Measurements from ENCODE around the gene CCDC154.

Gene CCDC154

DNA sequence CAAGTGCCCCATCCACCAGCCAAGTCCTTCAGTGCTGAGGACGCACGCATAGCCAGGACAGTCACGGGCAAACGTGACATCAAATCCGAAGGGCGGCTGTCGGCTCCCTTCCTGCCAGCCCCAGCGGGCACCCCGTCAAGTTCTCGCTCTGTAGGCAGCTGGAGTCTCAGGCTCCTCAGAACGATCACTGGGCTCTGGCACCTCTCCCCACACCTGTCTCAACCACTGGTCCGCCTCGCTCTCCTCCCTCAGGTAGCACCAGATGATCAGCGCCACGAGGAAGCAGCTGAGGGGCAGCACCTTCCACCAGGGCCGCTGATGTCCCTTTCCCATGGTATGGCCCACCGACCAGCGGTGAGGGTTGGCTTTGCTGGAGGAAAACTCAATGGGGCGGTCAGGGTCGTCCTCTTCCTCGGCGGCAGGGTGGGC, 24.2 kb downstream of the CCDC154 start:
- Histone ChIP-seq H3K27ac (ENCODE audit: low read length) (no peak overlapping the region), H3K9ac (ENCODE audit: low read length) (peak overlapping the region; percentile 76), H3K4me1 (ENCODE audit: control insufficient read depth, low read depth, low read length) (no peaks in the 10 kb centered on the region), H3K36me3 (ENCODE audit: control insufficient read depth, low read depth, low read length) (no peaks in the 10 kb centered on the region), H3K27me3 (ENCODE audit: control insufficient read depth, insufficient read depth, low read length) (no peaks in the 10 kb centered on the region), H3K4me3 (ENCODE audit: low read length) (peak overlapping the region; percentile 79), H3K9me3 (ENCODE audit: control insufficient read depth, low read depth, low read length) (no peaks in the 10 kb centered on the region)

- no peaks in the 10 kb centered on the region for H3K9me3 ChIP-seq (ENCODE audit: control insufficient read depth, low read depth, low read length)
- H3K4me1 ChIP-seq (ENCODE audit: control insufficient read depth, low read depth, low read length) = no peaks in the 10 kb centered on the region
- H3K27me3 ChIP-seq (ENCODE audit: control insufficient read depth, insufficient read depth, low read length) = no peaks in the 10 kb centered on the region
- no peak overlapping the region for H3K27ac ChIP-seq (ENCODE audit: low read length)
- H3K36me3 ChIP-seq (ENCODE audit: control insufficient read depth, low read depth, low read length) = no peaks in the 10 kb centered on the region
- no peak overlapping the region for H3K9ac ChIP-seq (ENCODE audit: low read length)
- no peak overlapping the region for H3K4me3 ChIP-seq (ENCODE audit: low read length)
Observed at GRCh38 chr16:1416521-1416941, 27.8 kb downstream of the CCDC154 start.

GRCh38 chr16:1414532-1415260, 29.7 kb downstream of the CCDC154 start, which contains the start of gene UNKL:
Gene UNKL (minus strand): TSS chr16:1414704. CDS start chr16:1414691, 13 bp downstream.
- H3K4me1 ChIP-seq (ENCODE audit: control insufficient read depth, low read depth, low read length) = no peaks in the 10 kb centered on the region
- H3K27ac ChIP-seq (ENCODE audit: low read length) = no peak within 1 kb of the TSS

GRCh38 chr16:1413684-1414531, 30.4 kb downstream of the CCDC154 start:
- Histone ChIP-seq H3K4me3 (ENCODE audit: low read length) (peak overlapping the region; percentile 68), H3K27me3 (ENCODE audit: control insufficient read depth, insufficient read depth, low read length) (no peaks in the 10 kb centered on the region), H3K27ac (ENCODE audit: low read length) (no peak overlapping the region), H3K9me3 (ENCODE audit: control insufficient read depth, low read depth, low read length) (no peaks in the 10 kb centered on the region), H3K4me1 (ENCODE audit: control insufficient read depth, low read depth, low read length) (no peaks in the 10 kb centered on the region), H3K9ac (ENCODE audit: low read length) (peak overlapping the region; percentile 22), H3K36me3 (ENCODE audit: control insufficient read depth, low read depth, low read length) (no peaks in the 10 kb centered on the region)

More at GRCh38 chr16:1414532-1415260, 29.7 kb downstream of the CCDC154 start, which contains the start of gene UNKL:
- Histone ChIP-seq H3K9ac (ENCODE audit: low read length) (peak within 1 kb of the TSS; percentile 22), H3K36me3 (ENCODE audit: control insufficient read depth, low read depth, low read length) (no peaks in the 10 kb centered on the region), H3K9me3 (ENCODE audit: control insufficient read depth, low read depth, low read length) (no peaks in the 10 kb centered on the region), H3K27me3 (ENCODE audit: control insufficient read depth, insufficient read depth, low read length) (no peaks in the 10 kb centered on the region), H3K4me3 (ENCODE audit: low read length) (peak within 1 kb of the TSS; percentile 68)

DNA sequence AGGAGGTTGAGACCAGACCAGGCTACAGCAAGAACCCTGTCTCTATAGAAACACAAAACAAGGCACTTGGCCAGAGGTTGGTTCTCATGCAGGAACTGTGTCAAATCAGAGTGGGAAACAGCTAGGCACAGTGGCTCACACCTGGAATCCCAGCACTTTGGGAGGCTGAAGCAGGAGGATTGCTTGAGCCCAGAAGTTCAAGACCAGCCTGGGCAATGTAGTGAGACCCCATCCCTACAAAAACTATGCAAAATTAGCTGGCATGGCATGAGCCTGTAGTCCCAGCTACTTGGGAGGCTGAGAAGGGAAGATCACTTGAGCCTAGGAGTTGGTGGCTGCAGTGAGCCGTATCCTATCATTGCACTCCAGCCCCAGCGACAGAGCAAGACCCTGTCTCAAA, 31.5 kb downstream of the CCDC154 start:
- H3K27me3 ChIP-seq (ENCODE audit: control insufficient read depth, insufficient read depth, low read length) = no peaks in the 10 kb centered on the region
- H3K9ac ChIP-seq (ENCODE audit: low read length) = no peak overlapping the region
- no peaks in the 10 kb centered on the region for H3K36me3 ChIP-seq (ENCODE audit: control insufficient read depth, low read depth, low read length)
- H3K4me3 ChIP-seq (ENCODE audit: low read length) = no peak overlapping the region
- no peaks in the 10 kb centered on the region for H3K9me3 ChIP-seq (ENCODE audit: control insufficient read depth, low read depth, low read length)
- H3K27ac ChIP-seq (ENCODE audit: low read length) = no peak overlapping the region
- H3K4me1 ChIP-seq (ENCODE audit: control insufficient read depth, low read depth, low read length) = no peaks in the 10 kb centered on the region

DNA sequence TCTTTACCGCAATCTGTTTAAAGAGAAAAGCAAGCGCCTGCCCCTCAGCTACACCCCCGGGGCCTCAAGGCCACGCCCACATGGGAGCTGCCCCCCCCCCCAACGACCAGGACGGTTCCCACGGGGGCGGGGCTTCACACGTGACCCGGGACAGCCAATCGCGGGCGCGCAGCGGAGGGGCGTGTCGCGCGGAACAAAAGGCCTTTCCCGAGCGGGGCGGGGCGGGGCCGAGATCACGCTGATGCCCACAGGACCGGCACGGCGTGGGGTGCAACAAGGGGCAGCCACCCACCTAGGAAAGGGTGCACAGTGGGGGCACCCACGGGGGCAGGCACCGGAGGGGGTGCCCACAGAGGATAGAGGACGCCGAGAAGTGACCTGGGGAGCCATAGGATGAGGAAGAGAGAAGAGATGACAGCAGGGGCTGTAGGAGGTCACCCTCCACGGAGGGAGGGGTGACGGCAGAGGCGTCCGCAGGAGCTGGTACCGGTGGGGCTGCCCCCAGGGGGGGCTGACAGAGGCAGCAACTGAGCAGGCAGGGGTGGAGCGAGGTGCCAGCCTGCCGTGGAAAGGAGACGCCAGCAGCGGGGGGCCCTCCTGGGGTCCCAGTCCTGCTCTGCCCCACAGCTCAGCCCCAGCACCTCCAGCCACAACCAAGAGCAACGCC, 36.1 kb downstream of the CCDC154 start:
- H3K9me3 ChIP-seq (ENCODE audit: control insufficient read depth, low read depth, low read length) = no peaks in the 10 kb centered on the region
- no peak overlapping the region for H3K27ac ChIP-seq (ENCODE audit: low read length)
- H3K36me3 ChIP-seq (ENCODE audit: control insufficient read depth, low read depth, low read length) = no peaks in the 10 kb centered on the region
- H3K4me1 ChIP-seq (ENCODE audit: control insufficient read depth, low read depth, low read length) = no peaks in the 10 kb centered on the region
- H3K4me3 ChIP-seq (ENCODE audit: low read length) = peak overlapping the region; percentile 82
- H3K9ac ChIP-seq (ENCODE audit: low read length) = no peak overlapping the region
- H3K27me3 ChIP-seq (ENCODE audit: control insufficient read depth, insufficient read depth, low read length) = no peaks in the 10 kb centered on the region

GRCh38 chr16:1407753-1408152, 36.6 kb downstream of the CCDC154 start:
- Histone ChIP-seq H3K27ac (ENCODE audit: low read length) (no peak overlapping the region), H3K9me3 (ENCODE audit: control insufficient read depth, low read depth, low read length) (no peaks in the 10 kb centered on the region), H3K27me3 (ENCODE audit: control insufficient read depth, insufficient read depth, low read length) (no peaks in the 10 kb centered on the region), H3K4me3 (ENCODE audit: low read length) (no peak overlapping the region), H3K9ac (ENCODE audit: low read length) (no peak overlapping the region), H3K36me3 (ENCODE audit: control insufficient read depth, low read depth, low read length) (peaks cover 5% of the 10 kb centered on the region), H3K4me1 (ENCODE audit: control insufficient read depth, low read depth, low read length) (no peaks in the 10 kb centered on the region)

DNA sequence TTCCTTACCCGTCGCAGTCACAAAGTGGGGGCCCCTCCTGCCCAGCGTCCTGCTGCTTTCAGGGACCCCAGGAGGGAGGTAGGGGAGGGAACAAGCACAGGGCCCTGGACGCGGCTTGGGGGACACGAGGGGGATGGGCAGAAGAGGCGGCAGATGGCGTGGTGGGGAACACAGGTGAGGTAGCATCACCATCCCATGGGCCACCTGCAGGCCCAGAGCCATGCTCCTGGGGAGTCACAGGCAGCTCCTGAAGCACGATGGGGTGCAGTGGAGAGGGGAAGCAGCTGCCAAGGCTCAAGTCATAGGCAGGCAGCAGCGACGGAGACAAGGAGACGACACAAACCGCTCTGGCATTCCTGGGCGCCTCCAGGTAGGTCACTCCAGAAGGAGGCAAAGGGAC, 40.6 kb downstream of the CCDC154 start:
- Histone ChIP-seq H3K36me3 (ENCODE audit: control insufficient read depth, low read depth, low read length) (peaks cover 12% of the 10 kb centered on the region), H3K9ac (ENCODE audit: low read length) (no peak overlapping the region)

DNA sequence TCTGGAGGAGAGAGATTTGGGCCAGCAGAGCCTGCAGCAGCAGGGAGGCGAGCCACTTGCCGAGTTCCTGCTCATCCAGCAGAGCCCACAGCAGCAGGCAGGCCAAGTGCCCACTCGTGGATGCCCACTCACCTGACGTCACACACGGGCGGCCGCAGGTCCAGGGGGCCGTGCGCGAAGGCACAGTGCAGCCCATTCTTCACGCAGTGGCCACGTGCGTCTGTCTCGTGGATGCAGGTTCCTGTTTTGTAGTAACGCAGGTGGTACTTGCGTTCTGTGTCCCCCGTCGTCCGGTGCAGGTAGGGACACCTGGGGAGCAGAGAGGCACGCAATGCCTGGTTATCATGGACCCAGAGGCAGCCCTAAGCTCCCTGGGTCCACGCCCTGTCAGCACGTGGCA, 41.3 kb downstream of the CCDC154 start:
- Histone ChIP-seq H3K4me1 (ENCODE audit: control insufficient read depth, low read depth, low read length) (no peaks in the 10 kb centered on the region), H3K9me3 (ENCODE audit: control insufficient read depth, low read depth, low read length) (no peaks in the 10 kb centered on the region), H3K9ac (ENCODE audit: low read length) (no peak overlapping the region), H3K4me3 (ENCODE audit: low read length) (no peak overlapping the region), H3K36me3 (ENCODE audit: control insufficient read depth, low read depth, low read length) (peaks cover 12% of the 10 kb centered on the region), H3K27me3 (ENCODE audit: control insufficient read depth, insufficient read depth, low read length) (no peaks in the 10 kb centered on the region), H3K27ac (ENCODE audit: low read length) (no peak overlapping the region)

More for the DNA sequence above, 40.6 kb downstream of the CCDC154 start:
- Histone ChIP-seq H3K4me1 (ENCODE audit: control insufficient read depth, low read depth, low read length) (no peaks in the 10 kb centered on the region), H3K27ac (ENCODE audit: low read length) (no peak overlapping the region), H3K27me3 (ENCODE audit: control insufficient read depth, insufficient read depth, low read length) (no peaks in the 10 kb centered on the region), H3K9me3 (ENCODE audit: control insufficient read depth, low read depth, low read length) (no peaks in the 10 kb centered on the region), H3K4me3 (ENCODE audit: low read length) (no peak overlapping the region)

DNA sequence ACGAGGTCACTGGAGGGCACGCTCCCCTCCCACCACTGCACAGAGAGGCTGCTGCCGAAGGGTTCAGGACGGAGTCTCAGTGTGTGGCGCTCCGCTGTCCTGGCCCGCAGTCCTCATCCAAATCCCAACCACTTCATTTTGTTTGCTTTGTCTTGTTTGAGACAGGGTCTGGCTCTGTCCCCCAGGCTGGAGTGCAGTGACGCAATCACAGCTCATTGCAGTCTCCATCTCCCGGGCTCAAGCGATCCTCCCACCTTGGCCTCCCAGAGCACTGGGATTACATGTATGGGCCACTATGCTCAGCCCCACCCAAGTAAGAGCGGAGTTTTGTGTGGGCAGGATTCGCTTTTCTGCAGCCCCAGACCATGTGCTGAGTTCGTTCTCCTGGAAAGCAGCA, 42.6 kb downstream of the CCDC154 start:
- H3K36me3 ChIP-seq (ENCODE audit: control insufficient read depth, low read depth, low read length) = peaks cover 12% of the 10 kb centered on the region
- H3K9me3 ChIP-seq (ENCODE audit: control insufficient read depth, low read depth, low read length) = no peaks in the 10 kb centered on the region
- no peaks in the 10 kb centered on the region for H3K27me3 ChIP-seq (ENCODE audit: control insufficient read depth, insufficient read depth, low read length)
- no peak overlapping the region for H3K27ac ChIP-seq (ENCODE audit: low read length)
- H3K4me3 ChIP-seq (ENCODE audit: low read length) = no peak overlapping the region
- no peaks in the 10 kb centered on the region for H3K4me1 ChIP-seq (ENCODE audit: control insufficient read depth, low read depth, low read length)
- no peak overlapping the region for H3K9ac ChIP-seq (ENCODE audit: low read length)

DNA sequence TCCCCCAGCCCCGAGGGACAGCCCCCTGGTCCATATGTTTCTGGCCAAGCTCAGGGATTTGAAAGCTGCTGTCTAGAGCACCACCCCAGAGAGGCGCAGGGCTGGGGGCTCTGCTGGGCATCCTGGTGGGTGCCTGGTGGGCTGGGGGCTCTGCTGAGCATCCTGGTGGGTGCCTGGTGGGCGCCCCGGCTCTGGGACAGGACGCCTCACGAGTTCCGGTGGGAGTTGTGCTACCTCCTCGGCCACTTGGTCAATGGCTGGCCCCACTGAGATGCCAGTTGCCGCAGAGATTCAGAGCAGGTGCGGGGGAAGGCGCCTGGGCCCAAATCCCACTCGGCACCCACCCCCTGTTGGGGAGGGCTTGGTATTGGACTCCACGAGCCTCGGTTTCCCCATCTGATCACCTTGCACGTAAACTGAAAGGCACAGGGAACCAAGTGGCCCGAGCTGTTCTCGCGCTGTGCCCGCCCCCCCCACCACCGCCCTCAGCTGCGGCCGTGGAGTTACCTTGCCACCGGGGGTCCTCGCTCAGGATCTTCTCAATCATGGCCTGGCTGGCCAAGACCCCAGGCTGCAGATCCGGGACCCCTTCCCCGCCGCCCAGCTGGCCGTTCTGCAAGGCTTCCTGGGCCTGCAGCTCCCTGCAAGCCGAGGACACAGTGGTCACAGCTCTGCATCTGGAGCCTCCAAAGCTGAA, 43.1 kb downstream of the CCDC154 start:
- no peak overlapping the region for H3K9ac ChIP-seq (ENCODE audit: low read length)

More for the DNA sequence above, 43.1 kb downstream of the CCDC154 start:
- H3K4me3 ChIP-seq (ENCODE audit: low read length) = no peak overlapping the region
- H3K27ac ChIP-seq (ENCODE audit: low read length) = no peak overlapping the region
- H3K36me3 ChIP-seq (ENCODE audit: control insufficient read depth, low read depth, low read length) = peaks cover 12% of the 10 kb centered on the region
- no peaks in the 10 kb centered on the region for H3K4me1 ChIP-seq (ENCODE audit: control insufficient read depth, low read depth, low read length)
- H3K9me3 ChIP-seq (ENCODE audit: control insufficient read depth, low read depth, low read length) = no peaks in the 10 kb centered on the region
- H3K27me3 ChIP-seq (ENCODE audit: control insufficient read depth, insufficient read depth, low read length) = no peaks in the 10 kb centered on the region
